Effector memory CD8-positive, alpha-beta T cell (primary cell): Measurements from ENCODE around the gene CHMP1A.
"Not testable (repeated sequence)": the region's sequence is repeated elsewhere in the genome, so short reads cannot be mapped to it uniquely, and the experiment has no call there.

Source experiments
- ATAC-seq: fragments of 150-1000 bp; cut with Tn5 transposase; replicated peaks from 2 replicates; pipeline ENCODE4 v1.10.0; 2021; ENCODE audit warnings: mild to moderate bottlenecking, moderate library complexity
- DNase-seq, 3 experiments: peaks; one replicate each; pipeline ENCODE4 v3.0.0; 2021
- H3K27ac Mint-ChIP-seq, 2 donors: one replicate each; pipeline ENCODE4 v1.8.0; 2022; ENCODE audit warnings: mild to moderate bottlenecking in 2 of 2, mixed read lengths in 2 of 2, moderate library complexity in 2 of 2
- H3K27me3 Mint-ChIP-seq, 2 donors: one replicate each; pipeline ENCODE4 v1.8.0; 2022; ENCODE audit warnings: mixed read lengths in 2 of 2
- H3K36me3 Mint-ChIP-seq: one replicate; pipeline ENCODE4 v1.8.0; 2022; ENCODE audit warnings: mild to moderate bottlenecking, moderate library complexity, mixed read lengths; ENCODE audit not compliant: insufficient read depth
- H3K4me1 Mint-ChIP-seq, 2 donors: one replicate each; pipeline ENCODE4 v1.8.0; 2022; ENCODE audit warnings: low read depth in 2 of 2, mixed read lengths in 2 of 2
- H3K4me3 Mint-ChIP-seq, 2 donors: one replicate each; pipeline ENCODE4 v1.8.0; 2022; ENCODE audit warnings: mild to moderate bottlenecking in 2 of 2, mixed read lengths in 2 of 2, moderate library complexity in 2 of 2
- H3K9me3 Mint-ChIP-seq, 2 donors: one replicate each; pipeline ENCODE4 v1.8.0; 2022; ENCODE audit warnings: mixed read lengths in 2 of 2
- total RNA-seq, 9 experiments: gene quantifications; one replicate each; lab custom pipeline; 2026; lab: John Stamatoyannopoulos, UW

CHMP1A gene
- 46.8 to 89.8 (median 83.4) reads per million in 9 experiments for total RNA-seq

DNA sequence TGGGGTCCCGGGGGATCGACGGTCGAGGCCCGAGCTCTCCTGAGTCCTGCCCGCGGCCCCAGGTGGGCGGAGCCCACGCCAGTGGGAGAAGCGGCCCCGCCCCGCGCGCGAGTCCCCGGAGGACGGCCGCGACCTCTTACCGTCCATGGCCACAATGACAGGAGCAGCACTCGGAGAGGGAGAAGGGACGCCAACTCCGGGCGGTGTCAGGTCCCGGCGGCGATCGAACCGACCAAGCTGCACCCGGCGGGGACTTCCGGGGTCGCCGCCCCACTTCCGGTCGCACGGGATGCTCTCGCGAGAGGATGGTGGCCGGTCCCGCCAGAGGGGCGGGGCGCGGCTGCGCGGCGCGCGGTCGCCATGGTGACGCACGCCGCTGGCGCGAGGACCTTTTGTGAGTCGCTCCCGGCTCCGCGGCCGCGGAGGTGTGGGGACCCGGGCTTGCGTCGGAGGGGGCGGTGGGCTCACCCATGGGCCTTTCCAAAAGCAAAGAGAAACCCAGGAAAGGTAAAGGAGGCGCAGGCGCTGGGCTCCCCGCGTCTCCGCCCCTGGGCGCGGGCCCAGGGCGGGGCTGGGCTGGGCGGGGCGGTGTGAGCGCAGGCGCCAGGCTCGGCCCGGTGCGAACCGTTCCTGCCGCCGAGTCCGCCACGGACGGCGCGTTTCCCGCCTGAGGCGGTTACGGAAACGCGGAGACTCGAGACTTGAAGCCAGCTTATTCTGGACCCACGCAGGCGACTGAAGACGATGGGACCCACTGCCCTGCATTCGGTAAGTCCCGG lies at the start of gene CHMP1A, which contains the start of gene SPATA33:
CHMP1A (minus strand) TSS at position 267 of the 779 bp plus-strand sequence; CDS start at position 147, 120 bp downstream.
SPATA33 (plus strand) TSS at position 395 of the 779 bp plus-strand sequence; CDS start at position 471, 76 bp downstream.
- peak within 1 kb of the TSS; percentile 81 to 88 for H3K4me3 Mint-ChIP-seq
- H3K27ac Mint-ChIP-seq = peak within 1 kb of the TSS; percentile 88 to 92
- H3K4me1 Mint-ChIP-seq = peaks cover 20 to 28% of the 10 kb centered on the region in 2 donors
- no peaks in the 10 kb centered on the region for H3K27me3 Mint-ChIP-seq
- DNase-seq (peak; percentile 90 to 93 (median 92)), ATAC-seq (peak; percentile 90)
- H3K36me3 Mint-ChIP-seq = peaks cover 58% of the 10 kb centered on the region
- no peaks in the 10 kb centered on the region for H3K9me3 Mint-ChIP-seq

DNA sequence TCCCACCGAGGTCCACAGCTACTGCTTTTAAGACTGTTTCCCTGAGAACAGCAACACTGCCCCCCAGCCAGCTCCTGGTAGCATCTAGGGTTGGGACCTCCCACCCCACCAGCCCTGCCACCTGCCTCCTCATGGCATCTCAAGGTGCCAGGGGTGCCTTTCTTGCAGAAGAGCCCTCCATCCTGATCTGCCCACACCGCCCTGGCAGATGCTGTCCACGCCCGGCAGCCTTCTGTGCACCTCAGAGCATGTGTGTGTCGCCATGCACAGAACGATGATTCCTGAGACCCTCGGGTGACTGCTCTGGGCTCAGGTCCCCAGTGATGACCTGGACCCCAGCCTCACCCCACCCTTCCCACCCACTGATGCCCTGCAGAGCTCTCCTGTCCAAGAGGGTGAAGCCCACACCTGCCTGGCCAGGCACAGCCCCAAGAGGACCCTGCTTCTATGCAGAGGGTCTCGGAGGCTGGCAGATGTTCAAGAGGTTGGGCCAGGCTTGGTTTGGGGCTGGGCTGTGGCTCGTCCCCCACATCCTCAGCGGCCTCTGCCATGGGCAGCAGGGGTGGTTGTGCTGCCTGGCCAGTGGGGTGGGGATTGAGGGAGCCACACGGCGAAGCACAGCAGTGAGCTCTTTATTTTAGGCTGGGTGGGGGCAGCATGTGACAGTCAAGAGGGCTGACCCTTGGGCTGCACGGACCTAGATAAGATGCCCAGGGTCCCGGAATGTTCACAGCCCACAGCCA lies 49.2 kb upstream of the CHMP1A start:
- Mint-ChIP-seq H3K27ac (no peak overlapping the region), H3K4me3 (no peak overlapping the region), H3K36me3 (peaks cover 3% of the 10 kb centered on the region), H3K27me3 (no peaks in the 10 kb centered on the region), H3K4me1 (peaks cover 5 to 8% of the 10 kb centered on the region in 2 donors), H3K9me3 (no peaks in the 10 kb centered on the region)
- no peak for ATAC-seq
- DNase-seq = no peak

DNA sequence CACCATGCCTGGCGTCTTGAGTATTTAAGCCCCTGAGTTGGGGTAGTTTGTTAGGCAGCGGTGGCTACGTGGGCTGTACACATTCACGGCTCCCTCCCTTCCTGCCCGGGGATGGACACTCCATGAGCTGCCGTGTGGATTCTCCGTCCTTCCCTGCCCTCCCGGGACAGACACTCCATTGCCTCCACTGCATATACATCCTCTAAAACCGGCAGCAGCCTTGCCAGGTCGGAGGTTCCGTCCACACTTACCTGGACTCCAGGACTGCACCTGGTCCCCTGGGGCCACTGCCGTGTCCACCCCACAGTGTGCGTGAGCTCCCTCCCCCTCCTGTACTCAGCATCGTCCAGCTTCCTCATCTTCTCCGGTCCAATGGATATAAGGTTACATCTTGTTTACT lies 47.5 kb upstream of the CHMP1A start:
- Mint-ChIP-seq H3K27ac (no peak overlapping the region), H3K27me3 (no peaks in the 10 kb centered on the region), H3K4me1 (peaks cover 8 to 9% of the 10 kb centered on the region in 2 donors), H3K36me3 (peaks cover 16% of the 10 kb centered on the region), H3K9me3 (no peaks in the 10 kb centered on the region), H3K4me3 (no peak overlapping the region)
- DNase-seq (no peak), ATAC-seq (no peak)

DNA sequence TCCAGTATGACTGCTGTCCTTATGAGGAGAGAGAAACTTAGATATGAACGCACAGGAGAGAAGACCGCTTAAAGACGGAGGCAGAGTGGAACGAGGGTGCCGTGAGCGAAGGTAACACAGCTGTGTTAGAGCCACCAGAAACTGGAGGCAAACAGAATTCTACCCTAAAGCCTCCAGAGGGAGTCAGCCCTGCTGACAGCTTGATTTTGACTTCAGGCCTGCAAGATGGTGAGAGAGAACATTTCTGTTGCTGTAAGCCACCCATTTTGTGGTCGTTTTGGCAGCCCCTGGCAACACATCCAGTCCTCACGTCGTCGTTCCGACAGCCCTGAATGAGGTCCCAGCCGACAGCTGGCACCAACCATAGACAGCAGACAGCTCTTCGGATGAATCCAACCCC lies 46.8 kb upstream of the CHMP1A start:
- Mint-ChIP-seq H3K4me1 (peaks cover 10 to 11% of the 10 kb centered on the region in 2 donors), H3K9me3 (no peaks in the 10 kb centered on the region), H3K4me3 (no peak overlapping the region), H3K36me3 (peaks cover 21% of the 10 kb centered on the region), H3K27me3 (no peaks in the 10 kb centered on the region), H3K27ac (no peak overlapping the region)
- DNase-seq (no peak), ATAC-seq (no peak)

DNA sequence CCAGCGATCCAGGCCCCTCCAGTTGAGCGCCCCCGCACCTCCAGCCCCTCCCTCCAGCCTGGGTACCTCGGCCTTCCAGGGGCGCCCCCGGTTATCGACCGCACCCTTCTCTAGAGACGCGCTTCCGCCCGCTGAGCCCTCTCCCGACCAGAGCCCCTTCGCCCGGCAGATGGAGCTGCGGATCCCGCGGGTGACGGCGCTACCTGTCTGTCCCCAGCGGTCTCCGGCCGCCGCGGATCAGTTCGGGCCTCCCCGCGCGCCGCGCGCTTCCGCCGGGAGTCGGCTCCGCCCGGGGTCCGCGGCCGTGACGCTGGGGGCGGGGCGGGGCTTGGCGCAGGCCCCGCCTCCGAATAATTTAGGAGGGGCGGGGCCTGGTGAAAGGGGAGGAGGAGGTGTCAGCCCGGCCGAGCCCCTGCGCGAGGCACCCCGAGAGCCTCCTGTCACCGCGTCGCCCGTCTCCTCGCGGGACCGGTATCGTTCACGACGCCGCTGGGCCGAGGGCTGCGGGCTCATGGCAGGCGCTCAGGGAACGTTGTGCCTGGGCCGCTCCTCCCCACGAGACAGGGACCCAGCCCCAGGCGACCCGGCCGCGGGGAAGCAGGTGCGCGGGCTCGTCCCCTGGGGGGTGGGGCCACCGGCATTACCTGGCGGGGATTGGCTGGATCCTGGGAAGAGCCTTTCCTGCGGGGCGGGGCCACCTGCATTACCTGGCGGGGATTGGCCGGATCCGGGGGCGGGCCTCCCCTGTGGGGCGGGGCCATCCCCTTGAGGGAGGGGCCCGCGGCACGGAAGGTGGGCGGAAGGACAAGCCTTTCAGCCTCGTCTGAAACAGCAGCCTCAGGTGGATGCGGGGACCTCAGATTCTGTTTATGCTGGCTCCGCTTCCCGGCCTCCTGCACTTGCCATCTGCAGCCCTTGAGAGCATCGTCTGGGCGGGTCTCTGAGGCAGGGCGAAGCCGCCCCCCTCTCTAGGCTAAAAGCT lies 44.2 kb upstream of the CHMP1A start, which contains the start of gene SPATA2L:
SPATA2L (minus strand) TSS at position 281 of the 982 bp plus-strand sequence. CDS start 473 bp downstream, outside the sequence.
- Mint-ChIP-seq H3K36me3 (peaks cover 37% of the 10 kb centered on the region), H3K4me1 (peaks cover 10 to 18% of the 10 kb centered on the region in 2 donors), H3K27ac (peak within 1 kb of the TSS; percentile 88 to 89), H3K9me3 (no peaks in the 10 kb centered on the region), H3K4me3 (peak within 1 kb of the TSS; percentile 77), H3K27me3 (no peaks in the 10 kb centered on the region)
- ATAC-seq = peak; percentile 67
- peak; percentile 95 to 98 (median 95) for DNase-seq

DNA sequence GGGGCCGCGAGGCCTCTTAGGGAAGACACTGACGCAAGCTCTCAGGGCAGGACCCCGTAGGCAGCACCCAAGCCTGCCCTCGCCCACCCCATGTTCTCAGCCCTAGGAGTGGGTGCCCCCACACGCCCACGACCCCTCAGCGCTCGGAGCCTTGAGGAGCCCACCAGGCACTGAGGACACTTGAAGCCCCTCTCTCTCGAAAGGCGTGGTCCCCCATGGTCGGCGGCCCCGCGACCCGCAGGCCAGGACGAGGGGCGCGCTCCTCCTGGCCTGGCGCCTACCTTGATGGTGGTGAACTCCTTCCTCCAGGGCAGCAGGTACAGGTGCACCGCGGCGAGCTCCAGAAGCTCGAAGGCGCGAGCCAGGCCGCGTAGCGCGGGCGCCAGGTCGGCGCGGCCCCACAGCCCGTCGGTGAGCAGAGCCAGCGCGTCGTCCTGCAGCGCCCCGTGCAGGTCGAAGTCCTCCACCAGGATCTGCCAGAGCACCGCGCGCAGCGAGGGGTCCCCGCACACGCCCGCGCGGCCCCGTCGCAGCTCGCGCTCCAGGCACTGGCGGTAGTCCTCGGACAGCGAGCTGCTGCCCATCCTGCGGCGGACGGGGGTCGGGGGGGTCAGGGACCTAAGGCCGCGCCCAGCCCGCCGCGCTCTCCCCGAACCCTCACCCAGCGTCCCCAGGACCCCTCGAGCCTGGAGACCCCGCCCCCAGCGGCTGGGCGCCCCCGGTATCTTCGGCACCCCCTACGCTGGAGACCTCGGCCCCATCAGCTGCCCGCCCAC lies 43.3 kb upstream of the CHMP1A start:
- Mint-ChIP-seq H3K27ac (peak overlapping the region; percentile 88 to 89), H3K9me3 (no peaks in the 10 kb centered on the region)
- ATAC-seq = peak; percentile 36

DNA sequence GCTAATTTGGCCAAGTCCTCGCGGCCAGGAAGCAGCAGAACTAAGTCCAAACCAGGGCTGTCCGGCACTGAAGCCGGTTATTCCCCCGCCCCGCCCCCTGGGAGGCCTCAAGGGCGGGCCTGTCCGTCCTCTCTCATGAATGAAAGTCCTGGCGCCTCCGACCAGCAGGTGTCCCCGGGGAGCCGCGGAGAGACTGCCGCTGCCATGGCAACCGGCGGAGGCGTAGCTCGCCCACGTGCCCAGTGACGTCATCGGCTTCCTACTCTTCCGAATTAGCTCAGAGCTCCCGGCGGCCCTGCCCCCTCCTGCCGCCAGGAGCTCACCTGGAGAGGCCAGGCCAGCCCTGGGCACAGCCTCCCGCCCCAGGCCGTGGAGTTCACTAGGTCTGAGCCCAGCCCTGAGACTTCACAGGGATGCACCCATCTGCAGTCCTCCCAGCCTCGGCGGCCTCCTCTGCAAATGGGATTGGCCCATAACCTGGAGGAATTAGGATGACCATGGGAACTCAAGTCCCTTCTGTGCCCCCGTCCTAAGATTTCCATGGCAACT lies 42.7 kb upstream of the CHMP1A start:
- H3K4me3 Mint-ChIP-seq = peak overlapping the region; percentile 77
- no peaks in the 10 kb centered on the region for H3K27me3 Mint-ChIP-seq
- H3K27ac Mint-ChIP-seq = peak overlapping the region; percentile 88 to 89
- ATAC-seq (peak; percentile 22), DNase-seq (peak; percentile 92 to 93 (median 93))
- H3K36me3 Mint-ChIP-seq = peaks cover 51% of the 10 kb centered on the region
- H3K4me1 Mint-ChIP-seq = peaks cover 5 to 23% of the 10 kb centered on the region in 2 donors
- no peaks in the 10 kb centered on the region for H3K9me3 Mint-ChIP-seq

More for the DNA sequence above, 43.3 kb upstream of the CHMP1A start:
- peak overlapping the region; percentile 77 for H3K4me3 Mint-ChIP-seq
- peak; percentile 56 to 61 (median 60) for DNase-seq
- peaks cover 7 to 20% of the 10 kb centered on the region in 2 donors for H3K4me1 Mint-ChIP-seq
- no peaks in the 10 kb centered on the region for H3K27me3 Mint-ChIP-seq
- peaks cover 45% of the 10 kb centered on the region for H3K36me3 Mint-ChIP-seq

DNA sequence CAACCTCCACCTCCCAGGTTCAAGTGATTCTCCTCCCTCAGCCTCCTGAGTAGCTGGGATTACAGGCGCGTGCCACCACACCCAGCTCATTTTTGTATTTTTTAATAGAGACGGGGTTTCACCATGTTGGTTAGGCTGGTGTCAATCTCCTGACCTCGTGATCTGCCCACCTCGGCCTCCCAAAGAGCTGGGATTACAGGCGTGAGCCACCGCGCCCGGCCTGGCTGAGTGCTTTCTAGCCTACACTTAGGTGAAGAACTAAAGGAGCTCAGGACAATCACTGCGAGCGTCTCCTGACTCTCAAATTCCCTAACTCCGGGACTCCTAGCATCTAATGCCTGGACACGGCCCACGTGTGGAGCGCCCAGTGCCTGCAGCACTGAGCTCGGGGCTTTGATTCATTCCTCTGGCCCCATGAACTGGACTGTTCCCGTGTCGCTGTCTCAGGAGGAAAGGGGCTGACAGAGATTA lies 42.2 kb upstream of the CHMP1A start:
- Mint-ChIP-seq H3K36me3 (peaks cover 56% of the 10 kb centered on the region), H3K4me3 (peak overlapping the region; percentile 77), H3K27ac (peak overlapping the region; percentile 88 to 89), H3K4me1 (peaks cover 5 to 27% of the 10 kb centered on the region in 2 donors)
- H3K9me3 Mint-ChIP-seq, H3K27me3 Mint-ChIP-seq, DNase-seq, ATAC-seq: not testable (repeated sequence)

DNA sequence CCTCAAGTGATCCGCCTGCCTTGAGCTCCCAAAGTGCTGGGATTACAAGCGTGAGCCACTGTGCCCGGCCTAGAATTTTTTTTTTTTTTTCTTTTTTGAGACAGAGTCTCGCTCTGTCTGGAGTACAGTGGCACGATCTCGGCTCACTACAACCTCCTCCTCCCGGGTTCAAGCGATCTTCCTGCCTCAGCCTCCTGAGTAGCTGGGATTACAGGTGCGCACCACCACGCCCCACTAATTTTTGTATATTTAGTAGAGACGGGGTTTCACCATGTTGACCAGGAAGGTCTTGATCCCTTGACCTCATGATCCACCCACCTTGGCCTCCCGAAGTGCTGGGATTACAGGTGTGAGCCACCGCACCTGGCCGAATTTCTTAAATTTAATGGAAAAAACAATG lies 41.2 kb upstream of the CHMP1A start:
- ATAC-seq, H3K4me3 Mint-ChIP-seq, DNase-seq, H3K27me3 Mint-ChIP-seq, H3K9me3 Mint-ChIP-seq: not testable (repeated sequence)
- Mint-ChIP-seq H3K4me1 (peaks cover 5 to 27% of the 10 kb centered on the region in 2 donors), H3K27ac (peak overlapping the region; percentile 73 to 88), H3K36me3 (peaks cover 58% of the 10 kb centered on the region)

DNA sequence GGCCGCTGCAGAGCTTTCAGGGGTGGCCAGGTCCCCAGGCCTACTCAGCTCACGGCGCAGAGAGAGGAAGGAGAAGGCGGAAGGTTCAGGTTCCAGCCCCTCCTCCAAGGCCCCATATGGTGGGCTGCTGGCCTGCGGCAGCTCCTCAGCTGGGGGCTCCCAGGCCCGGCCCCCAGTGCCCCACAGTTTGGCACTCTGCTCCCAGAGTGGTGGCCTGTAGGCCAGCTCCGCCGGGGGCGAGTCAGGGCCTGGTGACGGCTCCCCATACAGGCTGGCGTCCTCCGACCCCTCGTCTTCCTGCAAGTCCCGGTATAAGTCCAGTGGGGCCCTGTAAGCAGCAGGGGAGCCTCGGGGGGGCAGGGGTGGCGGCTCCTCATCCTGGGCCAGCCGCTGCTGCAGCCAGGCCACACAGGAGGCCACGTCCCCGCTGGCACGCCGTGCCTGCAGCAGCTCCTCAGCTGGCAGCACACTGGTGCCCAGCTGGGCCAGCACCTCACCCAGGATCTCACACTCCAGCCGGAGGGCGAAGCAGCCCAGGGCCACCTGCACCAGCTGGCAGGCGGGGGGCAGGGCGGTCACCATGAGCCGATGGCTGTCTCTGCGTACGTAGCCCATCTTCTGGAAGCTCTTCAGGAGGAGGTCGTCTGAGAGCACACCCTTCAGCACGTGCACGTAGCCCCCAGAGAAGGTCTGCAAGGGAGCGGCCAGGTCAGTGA lies 40.3 kb upstream of the CHMP1A start:
- no peak overlapping the region for H3K4me3 Mint-ChIP-seq
- H3K27ac Mint-ChIP-seq = no peak overlapping the region
- DNase-seq (no peak), ATAC-seq (no peak)
- H3K36me3 Mint-ChIP-seq = peaks cover 67% of the 10 kb centered on the region
- no peaks in the 10 kb centered on the region for H3K9me3 Mint-ChIP-seq
- no peaks in the 10 kb centered on the region for H3K27me3 Mint-ChIP-seq
- peaks cover 5 to 27% of the 10 kb centered on the region in 2 donors for H3K4me1 Mint-ChIP-seq

DNA sequence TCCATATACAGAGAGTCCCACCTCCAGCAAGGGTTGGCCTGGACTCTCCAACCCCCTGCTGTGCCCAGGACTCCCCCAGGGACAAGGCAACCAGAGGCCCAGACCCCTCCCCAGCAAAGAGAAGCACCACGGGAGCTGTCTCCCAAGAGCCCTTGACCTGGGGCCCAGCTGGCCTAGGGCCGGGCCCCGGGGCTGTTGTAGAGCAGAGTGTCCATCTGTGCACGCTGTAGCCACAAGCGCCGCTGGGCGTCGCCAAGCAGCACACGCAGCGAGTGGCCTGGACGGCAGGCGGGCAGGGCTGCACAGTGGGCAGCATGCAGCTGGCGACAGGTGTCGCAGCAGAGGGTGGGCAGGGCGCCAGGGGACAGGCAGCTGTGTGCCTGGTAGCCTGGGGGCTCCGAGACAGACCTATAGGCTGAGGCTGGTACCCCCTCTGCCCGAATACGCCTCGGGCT lies 39.7 kb upstream of the CHMP1A start:
- ATAC-seq (no peak), DNase-seq (no peak)
- H3K4me3 Mint-ChIP-seq = no peak overlapping the region
- no peaks in the 10 kb centered on the region for H3K9me3 Mint-ChIP-seq
- H3K4me1 Mint-ChIP-seq = peaks cover 5 to 27% of the 10 kb centered on the region in 2 donors
- H3K27me3 Mint-ChIP-seq = no peaks in the 10 kb centered on the region
- peak overlapping the region; percentile 44 to 79 for H3K27ac Mint-ChIP-seq
- peaks cover 72% of the 10 kb centered on the region for H3K36me3 Mint-ChIP-seq
